B cell (primary cell): ENCODE measurements around the gene HDAC10. TPM values are rescaled to one million over a fixed set of nuclear protein-coding genes. Genes with fewer than 3 reads are reported as not detected.

Source experiments
- ATAC-seq: fragments of 200-7000 bp; cut with Tn5 transposase; one replicate; pipeline ENCODE4 v1.10.0; 2021; ENCODE audit warnings: low read depth, mild to moderate bottlenecking, moderate number of reproducible peaks, moderate library complexity
- CTCF ChIA-PET: fragments of 350-600 bp; sonication (Branson Sonifier 250); formaldehyde crosslinking; loops from one replicate; lab custom pipeline; 2021; ENCODE audit warnings: antibody characterized with exemption, inconsistent platforms; lab: Charles Lee
- POLR2A ChIA-PET: fragments of 350-600 bp; sonication (Branson Sonifier 250); formaldehyde crosslinking; loops from one replicate; lab custom pipeline; 2021; ENCODE audit warnings: antibody characterized with exemption; lab: Charles Lee
- DNase-seq: peaks from one replicate; pipeline ENCODE4 v3.0.0; 2013
- H2AFZ ChIP-seq: 2 replicates; pipeline ENCODE4 v1.6.1; 2012; ENCODE audit warnings: mild to moderate bottlenecking, low read depth, low read length; ENCODE audit not compliant: insufficient read depth, poor library complexity, severe bottlenecking
- H3K27ac ChIP-seq, 2 donors: 1 replicate in 1 of 2; 2 replicates in 1 of 2; pipeline ENCODE4 v1.5.1; 2012 to 2013; ENCODE audit warnings: low read length in 2 of 2, mild to moderate bottlenecking in 2 of 2, moderate library complexity in 1 of 2
- H3K27me3 ChIP-seq, 4 experiments: fragments of 200-600 bp in 1 of 4; sonication (generic) in 1 of 4; replicated peaks in 1 of 4; 1 replicate in 2 of 4; 2 replicates in 2 of 4; pipeline versions ENCODE4 v1.6.1 to v1.7.0; 2013 to 2016; ENCODE audit warnings: low read length in 3 of 4, mild to moderate bottlenecking in 2 of 4, mixed read lengths in 1 of 4, moderate library complexity in 1 of 4; ENCODE audit not compliant: insufficient read depth in 4 of 4, control insufficient read depth in 3 of 4; ENCODE audit errors: control extremely low read depth in 1 of 4
- H3K36me3 ChIP-seq, 2 experiments: replicated peaks in 1 of 2; 1 replicate in 1 of 2; 2 replicates in 1 of 2; pipeline versions ENCODE4 v1.6.1 to v1.7.1; 2013; ENCODE audit warnings: low read length in 1 of 2; ENCODE audit not compliant: insufficient read depth in 2 of 2, control insufficient read depth in 1 of 2; ENCODE audit errors: control extremely low read depth in 1 of 2, extremely low read depth in 1 of 2
- H3K4me1 ChIP-seq, 2 donors: fragments of 200-600 bp in 1 of 2; sonication (generic) in 1 of 2; 1 replicate in 1 of 2; 2 replicates in 1 of 2; pipeline versions ENCODE4 v1.5.1 to v1.6.1; 2013 to 2017; ENCODE audit warnings: low read length in 2 of 2; ENCODE audit not compliant: control insufficient read depth in 2 of 2, insufficient read depth in 2 of 2
- H3K4me2 ChIP-seq: replicated peaks from 2 replicates; pipeline ENCODE3; 2012; ENCODE audit warnings: mild to moderate bottlenecking, low read depth, low read length; ENCODE audit not compliant: poor library complexity, severe bottlenecking
- H3K4me3 ChIP-seq, 5 experiments: fragments of 200-600 bp in 1 of 5; sonication (generic) in 1 of 5; 1 replicate in 3 of 5; 2 replicates in 2 of 5; pipeline versions ENCODE4 v1.5.1 to v1.7.0; 2011 to 2016; ENCODE audit warnings: low read length in 4 of 5, mild to moderate bottlenecking in 4 of 5, low read depth in 2 of 5, control low read depth in 1 of 5, moderate library complexity in 1 of 5; ENCODE audit not compliant: insufficient read depth in 1 of 5; ENCODE audit errors: control extremely low read depth in 1 of 5, extremely low read depth in 1 of 5
- H3K79me2 ChIP-seq: fragments of 200-600 bp; sonication (generic); one replicate; pipeline ENCODE4 v1.6.0; 2016; ENCODE audit warnings: low read length; ENCODE audit not compliant: control insufficient read depth, insufficient read depth
- H3K9ac ChIP-seq: fragments of 200-600 bp; sonication (generic); 2 replicates; pipeline ENCODE4 v1.6.1; 2017; ENCODE audit warnings: mild to moderate bottlenecking, low read length, moderate library complexity
- H3K9me3 ChIP-seq, 3 donors: one replicate each; pipeline versions ENCODE4 v1.6.1 to v1.7.1; 2013; ENCODE audit warnings: low read length in 2 of 3; ENCODE audit not compliant: control insufficient read depth in 2 of 3, insufficient read depth in 1 of 3; ENCODE audit errors: control extremely low read depth in 1 of 3
- H4K20me1 ChIP-seq: 2 replicates; pipeline ENCODE4 v1.6.0; 2012; ENCODE audit warnings: mild to moderate bottlenecking, low read length; ENCODE audit not compliant: insufficient read depth, control insufficient read depth, poor library complexity, severe bottlenecking
- H3K27ac Mint-ChIP-seq: one replicate; pipeline ENCODE4 v1.8.0; 2021; ENCODE audit warnings: mixed read lengths
- H3K27me3 Mint-ChIP-seq: one replicate; pipeline ENCODE4 v1.8.0; 2021; ENCODE audit warnings: mixed read lengths
- H3K4me1 Mint-ChIP-seq: one replicate; pipeline ENCODE4 v1.8.0; 2021; ENCODE audit warnings: mixed read lengths
- H3K4me3 Mint-ChIP-seq: one replicate; pipeline ENCODE4 v1.8.0; 2021; ENCODE audit warnings: mixed read lengths
- H3K9me3 Mint-ChIP-seq: one replicate; pipeline ENCODE4 v1.8.0; 2022; ENCODE audit warnings: mixed read lengths; ENCODE audit not compliant: insufficient read depth
- EZH2 ChIP-seq: IDR thresholded peaks from 2 replicates; pipeline ENCODE4 v1.6.1; 2012; ENCODE audit warnings: borderline replicate concordance, low read depth, mild to moderate bottlenecking, moderate library complexity, low read length; ENCODE audit not compliant: insufficient read depth, poor library complexity, severe bottlenecking
- WGBS: methylation state at CpG from one replicate; pipeline ENCODE4 v1.1.5; 2013; ENCODE audit warnings: missing lambda C conversion rate; ENCODE audit not compliant: insufficient coverage; 5-methylcytosine and 5-hydroxymethylcytosine counted together
- intact Hi-C: fragments of 100-400 bp; cut with micrococcal nuclease; formaldehyde crosslinking; loops from one replicate; pipeline ENCODE4 v1.10.0; 2022
- polyA plus RNA-seq: library from polyadenylated mRNA; depleted of rRNA; stranded (reverse); fragments of >200 nt; gene quantifications from 2 replicates; pipeline ENCODE4 v1.2.3, GENCODE V29; 2012
- total RNA-seq, 2 donors: library from RNA; stranded (reverse); fragments of 120-200 nt in 1 of 2; gene quantifications; 1 replicate in 1 of 2; 2 replicates in 1 of 2; pipeline versions ENCODE4 v1.2.3 to v1.2.4, GENCODE V29; 2013 to 2022
- TF ChIP-seq, protein P1 (sequence below): fragments of 200-600 bp; IDR thresholded peaks from one replicate; pipeline ENCODE4 v1.8.0; 2022; ENCODE audit warnings: antibody characterized with exemption, mild to moderate bottlenecking

The HDAC10 gene
- total and polyA plus RNA-seq, 2 donors (not counting 1 experiment from before 2014, with no cell fraction given) = 136 to 187 TPM

DNA sequence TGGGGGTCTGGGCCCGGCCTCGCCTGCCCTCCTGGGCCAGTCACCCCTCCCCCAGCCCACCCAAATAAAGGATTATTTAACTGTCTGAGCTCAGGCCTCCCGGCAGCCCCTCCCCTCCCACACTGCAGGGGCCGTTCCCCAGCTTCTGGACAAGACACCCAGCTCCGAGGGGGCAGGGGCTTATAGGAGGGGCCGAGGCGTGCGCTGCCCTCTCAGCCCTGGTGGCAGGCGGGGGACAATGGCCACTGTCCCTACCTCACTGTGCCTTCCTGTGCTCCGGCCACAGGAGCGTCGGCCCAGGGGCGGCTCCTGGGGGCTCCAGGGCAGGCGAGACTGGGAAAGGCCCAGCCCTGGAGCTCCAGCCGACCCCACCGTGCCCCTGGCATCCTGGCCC, 52.4 kb downstream of the HDAC10 start:
- Histone ChIP-seq H2AFZ (no peak overlapping the region), H3K27me3 (no peaks in the 10 kb centered on the region), H3K4me2 (no peak overlapping the region), H3K4me3 (no peak overlapping the region), H4K20me1 (peaks cover 7% of the 10 kb centered on the region), H3K9ac (no peak overlapping the region), H3K9me3 (no peaks in the 10 kb centered on the region), H3K27ac (no peak overlapping the region), H3K79me2 (peaks cover 41% of the 10 kb centered on the region), H3K4me1 (peaks cover 36 to 46% of the 10 kb centered on the region in 2 donors), H3K36me3 (peaks cover 5 to 32% of the 10 kb centered on the region in 2 experiments)
- H3K27ac Mint-ChIP-seq = no peak overlapping the region
- TF ChIP-seq, protein P1, sequence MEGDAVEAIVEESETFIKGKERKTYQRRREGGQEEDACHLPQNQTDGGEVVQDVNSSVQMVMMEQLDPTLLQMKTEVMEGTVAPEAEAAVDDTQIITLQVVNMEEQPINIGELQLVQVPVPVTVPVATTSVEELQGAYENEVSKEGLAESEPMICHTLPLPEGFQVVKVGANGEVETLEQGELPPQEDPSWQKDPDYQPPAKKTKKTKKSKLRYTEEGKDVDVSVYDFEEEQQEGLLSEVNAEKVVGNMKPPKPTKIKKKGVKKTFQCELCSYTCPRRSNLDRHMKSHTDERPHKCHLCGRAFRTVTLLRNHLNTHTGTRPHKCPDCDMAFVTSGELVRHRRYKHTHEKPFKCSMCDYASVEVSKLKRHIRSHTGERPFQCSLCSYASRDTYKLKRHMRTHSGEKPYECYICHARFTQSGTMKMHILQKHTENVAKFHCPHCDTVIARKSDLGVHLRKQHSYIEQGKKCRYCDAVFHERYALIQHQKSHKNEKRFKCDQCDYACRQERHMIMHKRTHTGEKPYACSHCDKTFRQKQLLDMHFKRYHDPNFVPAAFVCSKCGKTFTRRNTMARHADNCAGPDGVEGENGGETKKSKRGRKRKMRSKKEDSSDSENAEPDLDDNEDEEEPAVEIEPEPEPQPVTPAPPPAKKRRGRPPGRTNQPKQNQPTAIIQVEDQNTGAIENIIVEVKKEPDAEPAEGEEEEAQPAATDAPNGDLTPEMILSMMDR = no peak
- no peak for TF ChIP-seq EZH2
- DNase-seq (no peak), ATAC-seq (no peak)
- intact Hi-C loops = no loop called here
- no peak overlapping the region for H3K4me3 Mint-ChIP-seq
- H3K27me3 Mint-ChIP-seq = no peaks in the 10 kb centered on the region
- CTCF ChIA-PET = interaction anchor here (1.0 kb wide), 1 partner anchor 27 kb away, joined by 3 read pairs; no protein-coding TSS in a partner anchor
- WGBS = 96% methylated on average over 13 of the region's 16 CpGs
- H3K9me3 Mint-ChIP-seq = no peaks in the 10 kb centered on the region
- POLR2A ChIA-PET = interaction anchor here (0.6 to 1.0 kb wide), 4 partner anchors 8 to 133 kb away, joined by 3 to 9 read pairs (median 4); no protein-coding TSS in a partner anchor
- H3K4me1 Mint-ChIP-seq = peaks cover 28% of the 10 kb centered on the region

GRCh38 chr22:50197856-50198623, 53.0 kb downstream of the HDAC10 start:
- DNase-seq = peak; percentile 32
- no peak overlapping the region for H2AFZ ChIP-seq
- CTCF ChIA-PET = no interaction called here
- Mint-ChIP-seq H3K27ac (peak overlapping the region; percentile 41), H3K4me1 (peaks cover 26% of the 10 kb centered on the region), H3K27me3 (no peaks in the 10 kb centered on the region), H3K9me3 (no peaks in the 10 kb centered on the region), H3K4me3 (peak overlapping the region; percentile 67)
- WGBS = 93% methylated on average over 50 of the region's 61 CpGs
- peaks cover 0 to 30% of the 10 kb centered on the region in 2 experiments for H3K36me3 ChIP-seq
- no peak for TF ChIP-seq EZH2
- TF ChIP-seq, protein P1 = no peak
- no peak for ATAC-seq
- intact Hi-C loops = no loop called here
- H3K4me1 ChIP-seq = peaks cover 42 to 52% of the 10 kb centered on the region in 2 donors
- peaks cover 13% of the 10 kb centered on the region for H4K20me1 ChIP-seq
- POLR2A ChIA-PET = interaction anchor here (0.6 to 1.0 kb wide), 4 partner anchors 8 to 44 kb away, joined by 3 to 9 read pairs (median 5); no protein-coding TSS in a partner anchor
- no peaks in the 10 kb centered on the region for H3K27me3 ChIP-seq
- H3K4me2 ChIP-seq = no peak overlapping the region
- H3K4me3 ChIP-seq = no peak overlapping the region
- peaks cover 41% of the 10 kb centered on the region for H3K79me2 ChIP-seq
- no peaks in the 10 kb centered on the region for H3K9me3 ChIP-seq
- no peak overlapping the region for H3K9ac ChIP-seq
- no peak overlapping the region for H3K27ac ChIP-seq
